Neuronal stem cell (in vitro differentiated cells): ENCODE data around the gene CNTNAP2.

ENCODE experiments used
- DNase-seq: peaks from one replicate; pipeline ENCODE4 v3.0.0-alpha.2; 2013; ENCODE audit warnings: low spot score
- H2AFZ ChIP-seq: one replicate; pipeline ENCODE4 v1.6.1; 2013; ENCODE audit warnings: mild to moderate bottlenecking, low read length, inconsistent platforms
- H2AK5ac ChIP-seq: 2 replicates; pipeline ENCODE4 v1.6.1; 2013; ENCODE audit warnings: low read depth, mild to moderate bottlenecking, inconsistent platforms, low read length, moderate library complexity, mixed read lengths
- H2BK120ac ChIP-seq: 2 replicates; pipeline ENCODE4 v1.6.1; 2013; ENCODE audit warnings: low read depth, mild to moderate bottlenecking, inconsistent platforms, low read length, moderate library complexity, mixed read lengths
- H2BK12ac ChIP-seq: one replicate; pipeline ENCODE4 v1.6.1; 2013; ENCODE audit warnings: low read length, inconsistent platforms
- H2BK15ac ChIP-seq: 2 replicates; pipeline ENCODE4 v1.6.1; 2013; ENCODE audit warnings: mild to moderate bottlenecking, low read length, inconsistent platforms, mixed read lengths
- H2BK5ac ChIP-seq: one replicate; pipeline ENCODE4 v1.6.1; 2013; ENCODE audit warnings: inconsistent platforms, mild to moderate bottlenecking, low read length, moderate library complexity
- H3K14ac ChIP-seq: one replicate; pipeline ENCODE4 v1.6.1; 2013; ENCODE audit warnings: low read length, inconsistent platforms
- H3K18ac ChIP-seq: 2 replicates; pipeline ENCODE4 v1.6.1; 2013; ENCODE audit warnings: low read length, inconsistent platforms
- H3K23ac ChIP-seq: 2 replicates; pipeline ENCODE4 v1.6.1; 2013; ENCODE audit warnings: low read depth, mild to moderate bottlenecking, mixed read lengths, low read length, inconsistent platforms; ENCODE audit not compliant: poor library complexity
- H3K27ac ChIP-seq: replicated peaks from 3 replicates; pipeline ENCODE4 v1.5.1; 2013; ENCODE audit warnings: low read length, inconsistent platforms
- H3K27me3 ChIP-seq, 3 experiments: 2 replicates each; pipeline ENCODE4 v1.6.1; 2013; ENCODE audit warnings: low read length in 3 of 3, mild to moderate bottlenecking in 2 of 3, inconsistent platforms in 1 of 3, low read depth in 1 of 3, mixed read lengths in 1 of 3, moderate library complexity in 1 of 3; ENCODE audit not compliant: control insufficient read depth in 3 of 3, insufficient read depth in 3 of 3
- H3K36me3 ChIP-seq, 2 donors: replicated peaks in 1 of 2; 2 replicates each; pipeline ENCODE4 v1.6.1; 2013; ENCODE audit warnings: low read length in 2 of 2; ENCODE audit not compliant: control insufficient read depth in 2 of 2, insufficient read depth in 2 of 2
- H3K4ac ChIP-seq: 2 replicates; pipeline ENCODE4 v1.6.1; 2013; ENCODE audit warnings: inconsistent platforms, mild to moderate bottlenecking, low read length, moderate library complexity
- H3K4me1 ChIP-seq, 2 donors: 1 replicate in 1 of 2; 2 replicates in 1 of 2; pipeline ENCODE4 v1.6.1; 2013; ENCODE audit warnings: low read length in 2 of 2, low read depth in 1 of 2; ENCODE audit not compliant: control insufficient read depth in 2 of 2, insufficient read depth in 1 of 2
- H3K4me2 ChIP-seq: one replicate; pipeline ENCODE4 v1.6.1; 2013; ENCODE audit warnings: mild to moderate bottlenecking, low read length, inconsistent platforms; ENCODE audit not compliant: insufficient read depth, poor library complexity, severe bottlenecking
- H3K4me3 ChIP-seq, 2 donors: 2 replicates each; pipeline ENCODE4 v1.5.1; 2013; ENCODE audit warnings: low read length in 2 of 2, mild to moderate bottlenecking in 2 of 2, inconsistent platforms in 1 of 2, moderate library complexity in 1 of 2
- H3K79me1 ChIP-seq: one replicate; pipeline ENCODE4 v1.6.1; 2013; ENCODE audit warnings: low read depth, mild to moderate bottlenecking, inconsistent platforms, low read length, moderate library complexity
- H3K9ac ChIP-seq: one replicate; pipeline ENCODE4 v1.6.1; 2013; ENCODE audit warnings: mild to moderate bottlenecking, low read depth, low read length, inconsistent platforms; ENCODE audit not compliant: poor library complexity
- H3K9me3 ChIP-seq, 2 donors: replicated peaks in 1 of 2; 2 replicates each; pipeline versions ENCODE3 to v1.6.1; 2013; ENCODE audit warnings: low read length in 2 of 2, mild to moderate bottlenecking in 2 of 2, inconsistent platforms in 1 of 2, low read depth in 1 of 2, mixed read lengths in 1 of 2, moderate library complexity in 1 of 2; ENCODE audit not compliant: control insufficient read depth in 2 of 2, insufficient read depth in 1 of 2
- H4K8ac ChIP-seq: one replicate; pipeline ENCODE4 v1.6.1; 2013; ENCODE audit warnings: low read depth, mild to moderate bottlenecking, inconsistent platforms, low read length, moderate library complexity
- H4K91ac ChIP-seq: one replicate; pipeline ENCODE4 v1.6.1; 2013; ENCODE audit warnings: low read length, low read depth, mild to moderate bottlenecking, inconsistent platforms; ENCODE audit not compliant: poor library complexity
- WGBS, 2 donors: extraction: QIAGEN DNeasy Blood & Tissue Kit; methylation state at CpG; one replicate each; pipeline ENCODE4 v1.1.7; 2013; ENCODE audit warnings: missing lambda C conversion rate in 2 of 2, mixed read lengths in 1 of 2; ENCODE audit not compliant: insufficient read length in 2 of 2, insufficient replicate concordance in 1 of 2; ENCODE audit errors: extremely low coverage in 2 of 2; 5-methylcytosine and 5-hydroxymethylcytosine counted together

CNTNAP2 gene

DNA sequence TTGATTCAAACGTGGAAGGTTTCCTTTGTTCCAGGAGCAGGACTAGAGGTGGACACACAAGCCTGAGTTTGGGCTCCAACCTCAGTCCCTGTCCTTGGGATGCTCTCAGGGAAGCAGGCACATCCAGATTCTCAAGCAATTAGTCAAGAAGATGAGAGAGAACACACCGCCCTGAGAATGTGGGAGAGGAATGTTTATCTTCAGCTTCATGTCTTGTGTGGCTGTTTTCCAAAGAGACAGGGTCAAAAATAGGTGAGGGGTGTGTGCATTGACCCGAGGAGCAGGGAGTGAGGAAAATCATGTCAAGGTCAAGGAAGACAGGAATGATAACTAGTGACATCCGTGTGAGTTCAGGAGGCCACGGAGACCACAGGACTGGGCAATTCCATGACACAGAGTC lies 2001.8 kb downstream of the CNTNAP2 start:
- H3K27me3 ChIP-seq = no peaks in the 10 kb centered on the region
- peak overlapping the region; percentile 39 for H3K18ac ChIP-seq
- no peak overlapping the region for H2BK120ac ChIP-seq
- H2BK5ac ChIP-seq = no peak overlapping the region
- H3K4me3 ChIP-seq = no peak overlapping the region
- H2BK15ac ChIP-seq = no peak overlapping the region
- no peaks in the 10 kb centered on the region for H3K4me1 ChIP-seq
- no peak overlapping the region for H3K4me2 ChIP-seq
- H4K91ac ChIP-seq = no peak overlapping the region
- H3K4ac ChIP-seq = no peak overlapping the region
- no peak overlapping the region for H3K27ac ChIP-seq
- H2BK12ac ChIP-seq = no peak overlapping the region
- no peak overlapping the region for H2AFZ ChIP-seq
- no peak overlapping the region for H2AK5ac ChIP-seq
- peaks cover 0 to 3% of the 10 kb centered on the region in 2 donors for H3K9me3 ChIP-seq
- no peaks in the 10 kb centered on the region for H3K79me1 ChIP-seq
- H3K36me3 ChIP-seq = no peaks in the 10 kb centered on the region
- no peak overlapping the region for H3K23ac ChIP-seq
- H4K8ac ChIP-seq = no peak overlapping the region
- H3K14ac ChIP-seq = no peak overlapping the region
- no peak overlapping the region for H3K9ac ChIP-seq
- no CpG with 5 or more reads among the region's 5 CpGs for WGBS, 2 donors
- no peak for DNase-seq

- H2AFZ ChIP-seq = no peak overlapping the region
- H2BK12ac ChIP-seq = no peak overlapping the region
- no peak overlapping the region for H3K23ac ChIP-seq
- H3K14ac ChIP-seq = no peak overlapping the region
- no peak overlapping the region for H3K18ac ChIP-seq
- H3K4me2 ChIP-seq = no peak overlapping the region
- no CpG with 5 or more reads among the region's 4 CpGs for WGBS, 2 donors
- no peaks in the 10 kb centered on the region for H3K36me3 ChIP-seq
- no peaks in the 10 kb centered on the region for H3K79me1 ChIP-seq
- no peaks in the 10 kb centered on the region for H3K27me3 ChIP-seq
- H2BK5ac ChIP-seq = no peak overlapping the region
- no peak overlapping the region for H2BK15ac ChIP-seq
- H3K27ac ChIP-seq = no peak overlapping the region
- no peak overlapping the region for H2BK120ac ChIP-seq
- H4K91ac ChIP-seq = no peak overlapping the region
- H3K4me1 ChIP-seq = no peaks in the 10 kb centered on the region
- no peaks in the 10 kb centered on the region for H3K9me3 ChIP-seq
- H2AK5ac ChIP-seq = no peak overlapping the region
- H3K4me3 ChIP-seq = no peak overlapping the region
- no peak for DNase-seq
- H3K9ac ChIP-seq = no peak overlapping the region
- no peak overlapping the region for H3K4ac ChIP-seq
- no peak overlapping the region for H4K8ac ChIP-seq
Observed at GRCh38 chr7:148121401-148121800, 2004.8 kb downstream of the CNTNAP2 start.

DNA sequence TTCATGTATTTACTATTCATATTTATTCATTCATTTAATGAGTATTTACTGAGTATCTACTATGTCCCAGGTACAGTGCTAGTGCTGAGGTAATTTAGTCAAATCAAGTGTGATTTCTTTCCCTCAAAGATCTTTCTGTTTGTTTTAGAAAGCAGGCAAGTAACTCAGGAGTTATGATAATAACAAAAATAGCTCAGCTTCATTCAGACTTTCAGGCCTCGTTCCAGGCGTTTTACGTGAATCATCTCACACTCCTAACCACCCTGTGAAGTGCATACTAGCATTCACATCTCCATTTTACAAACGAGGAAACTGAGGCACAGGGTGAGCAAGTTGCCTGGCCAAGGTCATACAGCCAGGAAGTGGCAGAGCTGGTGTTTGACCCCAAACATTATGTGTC lies 2005.2 kb downstream of the CNTNAP2 start:
- H3K23ac ChIP-seq = no peak overlapping the region
- no peak overlapping the region for H2AFZ ChIP-seq
- DNase-seq = no peak
- no peak overlapping the region for H2BK120ac ChIP-seq
- no peak overlapping the region for H3K9ac ChIP-seq
- H4K91ac ChIP-seq = no peak overlapping the region
- H3K9me3 ChIP-seq = no peaks in the 10 kb centered on the region
- no peak overlapping the region for H3K4ac ChIP-seq
- no peaks in the 10 kb centered on the region for H3K4me1 ChIP-seq
- H2BK12ac ChIP-seq = no peak overlapping the region
- H3K79me1 ChIP-seq = no peaks in the 10 kb centered on the region
- H3K27ac ChIP-seq = no peak overlapping the region
- H3K14ac ChIP-seq = no peak overlapping the region
- H4K8ac ChIP-seq = no peak overlapping the region
- H3K27me3 ChIP-seq = no peaks in the 10 kb centered on the region
- H3K4me2 ChIP-seq = no peak overlapping the region
- H2AK5ac ChIP-seq = no peak overlapping the region
- WGBS, 2 donors = no CpG with 5 or more reads among the region's 4 CpGs
- no peak overlapping the region for H2BK5ac ChIP-seq
- no peaks in the 10 kb centered on the region for H3K36me3 ChIP-seq
- H3K4me3 ChIP-seq = no peak overlapping the region
- H2BK15ac ChIP-seq = no peak overlapping the region
- no peak overlapping the region for H3K18ac ChIP-seq

DNA sequence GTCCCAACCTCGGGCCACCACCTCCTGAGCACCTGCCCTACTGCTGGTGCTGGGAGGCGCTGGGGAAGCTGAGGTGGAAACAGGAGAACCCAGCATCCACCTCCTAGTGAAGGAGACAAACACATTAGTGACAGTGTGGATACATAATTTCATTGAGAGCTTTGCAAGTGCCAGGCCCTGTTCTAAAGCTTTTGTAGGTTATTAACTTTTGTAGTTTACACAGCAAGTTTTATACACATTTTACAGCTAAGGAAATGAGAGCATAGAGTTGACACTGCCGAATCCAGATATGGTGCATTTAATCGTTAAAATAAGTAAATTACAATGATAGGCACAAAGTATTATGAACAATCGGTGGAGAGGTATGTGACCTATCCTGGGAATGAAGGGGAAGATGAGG lies 2007.9 kb downstream of the CNTNAP2 start:
- H2BK120ac ChIP-seq = no peak overlapping the region
- H3K14ac ChIP-seq = no peak overlapping the region
- H2BK5ac ChIP-seq = no peak overlapping the region
- H4K91ac ChIP-seq = no peak overlapping the region
- WGBS, 2 donors = no CpG with 5 or more reads among the region's 5 CpGs
- H3K27ac ChIP-seq = no peak overlapping the region
- H3K18ac ChIP-seq = no peak overlapping the region
- H3K4me1 ChIP-seq = no peaks in the 10 kb centered on the region
- no peaks in the 10 kb centered on the region for H3K27me3 ChIP-seq
- no peak overlapping the region for H3K9ac ChIP-seq
- no peaks in the 10 kb centered on the region for H3K36me3 ChIP-seq
- no peak overlapping the region for H2BK12ac ChIP-seq
- no peak overlapping the region for H2AFZ ChIP-seq
- H4K8ac ChIP-seq = no peak overlapping the region
- no peak for DNase-seq
- H3K4me2 ChIP-seq = no peak overlapping the region
- no peak overlapping the region for H3K4ac ChIP-seq
- H3K79me1 ChIP-seq = no peaks in the 10 kb centered on the region
- no peaks in the 10 kb centered on the region for H3K9me3 ChIP-seq
- H2BK15ac ChIP-seq = no peak overlapping the region
- no peak overlapping the region for H2AK5ac ChIP-seq
- no peak overlapping the region for H3K23ac ChIP-seq
- H3K4me3 ChIP-seq = no peak overlapping the region
